DOHH2 (cell line): Measurements from ENCODE around the gene PPP1R8.

Source experiments
- H3F3A ChIP-seq: fragments of 200-600 bp; sonication (generic), shearing (Covaris generic); 2 replicates; pipeline ENCODE4 v1.6.0; 2016; ENCODE audit warnings: antibody characterized with exemption, mild to moderate bottlenecking; ENCODE audit not compliant: control insufficient read depth, insufficient read depth
- H3K27ac ChIP-seq: fragments of 200-600 bp; sonication (generic); 2 replicates; pipeline ENCODE4 v1.5.1; 2014; ENCODE audit warnings: low read depth, mild to moderate bottlenecking, low read length, moderate library complexity
- H3K27me3 ChIP-seq: fragments of 200-600 bp; sonication (generic); 2 replicates; pipeline ENCODE4 v1.6.1; 2014; ENCODE audit warnings: mild to moderate bottlenecking, low read length, mixed read lengths; ENCODE audit not compliant: control insufficient read depth
- H3K36me3 ChIP-seq: fragments of 200-600 bp; sonication (generic); 2 replicates; pipeline ENCODE4 v1.6.1; 2014; ENCODE audit warnings: mild to moderate bottlenecking, low read length, moderate library complexity, mixed read lengths; ENCODE audit not compliant: control insufficient read depth
- H3K4me1 ChIP-seq: fragments of 200-600 bp; sonication (generic); 2 replicates; pipeline ENCODE4 v1.6.1; 2014; ENCODE audit warnings: mild to moderate bottlenecking, low read length, mixed read lengths; ENCODE audit not compliant: control insufficient read depth
- H3K4me2 ChIP-seq: fragments of 200-600 bp; sonication (generic); 2 replicates; pipeline ENCODE4 v1.6.0; 2014; ENCODE audit warnings: mild to moderate bottlenecking, low read length, moderate library complexity
- H3K4me3 ChIP-seq: fragments of 200-600 bp; sonication (generic); 2 replicates; pipeline ENCODE4 v1.5.1; 2014; ENCODE audit warnings: mild to moderate bottlenecking, low read length, mixed read lengths
- H3K79me2 ChIP-seq: fragments of 200-600 bp; sonication (generic); 2 replicates; pipeline ENCODE4 v1.6.1; 2014; ENCODE audit warnings: mild to moderate bottlenecking, low read length, mixed read lengths; ENCODE audit not compliant: control insufficient read depth
- H3K9me2 ChIP-seq: fragments of 200-600 bp; sonication (generic); replicated peaks from 2 replicates; pipeline ENCODE4 v1.6.1; 2014; ENCODE audit warnings: mild to moderate bottlenecking, low read length, mixed read lengths; ENCODE audit not compliant: control insufficient read depth
- H3K9me3 ChIP-seq: fragments of 200-600 bp; sonication (generic); 2 replicates; pipeline ENCODE4 v1.6.1; 2014; ENCODE audit warnings: antibody characterized with exemption, low read length, mixed read lengths; ENCODE audit not compliant: control insufficient read depth, insufficient read depth
- H4K20me1 ChIP-seq: fragments of 200-600 bp; sonication (generic); 2 replicates; pipeline ENCODE4 v1.6.0; 2014; ENCODE audit warnings: low read depth, mild to moderate bottlenecking, antibody characterized with exemption, low read length, moderate library complexity; ENCODE audit not compliant: control insufficient read depth, insufficient read depth
- CTCF ChIP-seq: fragments of 200-600 bp; sonication (generic); IDR thresholded peaks from one replicate; pipeline ENCODE4 v1.5.1; 2014; ENCODE audit warnings: antibody characterized with exemption, mild to moderate bottlenecking, low read depth, low read length; ENCODE audit not compliant: poor library complexity, severe bottlenecking
- EZH2phosphoT487 ChIP-seq: fragments of 200-600 bp; sonication (generic); IDR thresholded peaks from 2 replicates; pipeline ENCODE4 v1.6.1; 2017; ENCODE audit warnings: borderline replicate concordance, mild to moderate bottlenecking, antibody characterized with exemption, low read length, moderate library complexity, mixed read lengths

PPP1R8 gene

GRCh38 chr1:27891196-27891889 is 60.8 kb downstream of the PPP1R8 start:
- H3K4me2 ChIP-seq, result peak overlapping the region; percentile 73
- peak overlapping the region; percentile 64 for H3K4me3 ChIP-seq
- no peaks in the 10 kb centered on the region for H4K20me1 ChIP-seq
- TF ChIP-seq EZH2phosphoT487 (no peak), CTCF (peak; percentile 49)
- H3K27ac ChIP-seq, result peak overlapping the region; percentile 93
- H3K36me3 ChIP-seq, result peaks cover 80% of the 10 kb centered on the region
- H3K9me3 ChIP-seq, result no peaks in the 10 kb centered on the region
- no peaks in the 10 kb centered on the region for H3K27me3 ChIP-seq
- H3F3A ChIP-seq, result peaks cover 42% of the 10 kb centered on the region
- H3K4me1 ChIP-seq, result peaks cover 80% of the 10 kb centered on the region
- peaks cover 11% of the 10 kb centered on the region for H3K79me2 ChIP-seq
- no peaks in the 10 kb centered on the region for H3K9me2 ChIP-seq

GRCh38 chr1:27894521-27894920 is 63.9 kb downstream of the PPP1R8 start:
- Histone ChIP-seq H4K20me1 (peaks cover 4% of the 10 kb centered on the region; the same call in 1 of the 2 replicates), H3K36me3 (peaks cover 82% of the 10 kb centered on the region), H3K4me2 (no peak overlapping the region), H3K9me2 (no peaks in the 10 kb centered on the region), H3K4me3 (no peak overlapping the region), H3K79me2 (peaks cover 8% of the 10 kb centered on the region), H3K27me3 (no peaks in the 10 kb centered on the region), H3K4me1 (peaks cover 55% of the 10 kb centered on the region), H3F3A (peaks cover 52% of the 10 kb centered on the region), H3K27ac (no peak overlapping the region; the same call in 1 of the 2 replicates), H3K9me3 (no peaks in the 10 kb centered on the region)
- no peak for TF ChIP-seq EZH2phosphoT487
- TF ChIP-seq CTCF, result no peak
